NCI-H774 (cell line): ENCODE measurements around the gene GPAM.
"Not testable (repeated sequence)": the region's sequence is repeated elsewhere in the genome, so short reads cannot be mapped to it uniquely, and the experiment has no call there.

Source experiments
- DNase-seq: peaks from one replicate; lab custom pipeline; 2025; lab: John Stamatoyannopoulos, UW

The GPAM gene

DNA sequence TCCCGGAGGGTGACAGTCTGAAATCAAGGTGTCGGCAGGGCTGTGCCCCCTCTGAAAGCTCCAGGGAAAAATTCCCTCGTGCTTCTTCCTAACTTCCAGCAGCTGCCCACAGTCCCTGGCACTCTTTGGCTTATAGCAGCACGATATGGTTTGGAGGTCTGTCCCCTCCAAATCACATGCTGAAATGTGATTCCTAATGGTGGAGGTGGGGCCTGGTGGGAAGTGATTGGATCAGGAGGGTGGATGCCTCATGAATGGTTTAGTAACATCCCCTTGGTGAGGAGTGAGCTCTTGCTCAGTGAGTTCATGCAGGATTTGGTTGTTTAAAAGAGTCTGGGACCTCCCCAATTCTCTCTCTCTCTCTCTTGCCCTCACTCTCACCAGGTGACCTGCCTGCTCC lies 51.1 kb downstream of the GPAM start:
- no peak for DNase-seq

GRCh38 chr10:112131996-112132395 lies 51.6 kb downstream of the GPAM start:
- DNase-seq, result no peak

- DNase-seq, result no peak
Measured at GRCh38 chr10:112131346-112131745, 52.2 kb downstream of the GPAM start.

GRCh38 chr10:112126901-112127300 lies 56.7 kb downstream of the GPAM start:
- DNase-seq, result no peak

DNA sequence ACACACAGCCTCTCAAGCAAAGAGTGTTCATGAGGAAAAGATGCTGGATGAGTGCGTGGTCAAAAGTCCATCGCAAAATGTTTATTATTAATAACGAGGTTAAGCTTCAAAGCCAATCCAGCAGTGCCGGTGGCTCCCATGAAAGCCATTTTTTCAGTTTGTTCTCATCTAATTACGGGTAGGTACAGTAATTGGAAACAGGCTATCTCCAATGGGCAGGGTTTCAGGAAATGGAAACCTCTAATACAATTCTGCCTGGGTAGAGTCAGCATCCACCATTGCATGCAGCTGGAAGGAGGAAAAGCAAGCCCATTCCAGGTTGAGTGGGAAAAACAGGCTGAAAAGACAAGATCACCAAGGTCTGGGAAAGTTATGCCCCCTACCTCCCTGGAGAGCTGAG lies 57.4 kb downstream of the GPAM start:
- no peak for DNase-seq

GRCh38 chr10:112124866-112125265 lies 58.7 kb downstream of the GPAM start:
- DNase-seq, result no peak

DNA sequence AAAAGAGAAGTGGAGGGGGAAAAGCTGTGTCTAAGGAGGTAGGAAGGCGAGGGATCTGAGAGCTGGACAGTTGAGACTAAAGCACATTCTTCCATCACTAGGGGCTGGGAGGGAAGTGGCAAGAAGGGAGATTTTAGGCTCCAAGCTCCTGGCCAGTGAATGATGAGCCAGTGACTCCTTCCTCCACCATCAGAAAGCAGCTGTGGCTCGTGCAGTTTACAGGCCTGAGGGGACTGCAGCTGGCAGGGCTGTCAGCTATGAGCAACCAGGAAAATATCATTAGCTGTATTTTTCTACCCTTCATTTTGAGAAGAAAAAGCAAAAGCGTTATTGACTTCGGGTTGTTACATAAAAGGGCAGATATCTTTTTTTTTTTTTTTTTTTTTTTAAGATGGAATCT lies 60.7 kb downstream of the GPAM start:
- DNase-seq, result no peak

DNA sequence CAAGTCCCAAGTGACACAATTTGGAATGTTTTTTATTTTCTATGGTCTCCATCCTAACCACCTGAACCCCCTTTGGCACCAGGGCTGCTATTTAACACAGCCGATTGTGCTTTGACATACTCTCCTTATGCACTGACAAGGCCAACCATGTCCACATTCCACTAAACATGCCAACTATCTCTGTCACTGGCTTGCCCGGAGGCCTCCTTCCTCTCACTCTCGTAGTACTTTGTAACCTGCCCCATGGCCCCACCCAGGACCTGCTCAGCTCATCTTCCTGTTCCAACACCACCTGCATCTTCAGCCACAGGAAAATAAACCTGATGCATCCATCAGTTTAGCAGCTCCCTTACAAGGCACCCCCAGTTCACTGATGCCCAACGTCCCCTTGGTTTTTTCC lies 63.1 kb downstream of the GPAM start:
- no peak for DNase-seq

- no peak for DNase-seq
Measured at GRCh38 chr10:112115781-112116385, 67.7 kb downstream of the GPAM start.

GRCh38 chr10:112109779-112110178 lies 73.8 kb downstream of the GPAM start:
- not testable (repeated sequence) for DNase-seq
